Myocyte (in vitro differentiated cells): ENCODE results near the gene FNBP1. TPM values are rescaled to one million over a fixed set of nuclear protein-coding genes. Genes with fewer than 3 reads are reported as not detected.
"Not testable (repeated sequence)": the region's sequence is repeated elsewhere in the genome, so short reads cannot be mapped to it uniquely, and the experiment has no call there.

Experiments
- DNase-seq: peaks from one replicate; pipeline ENCODE4 v3.0.0-alpha.2; 2012; ENCODE audit warnings: low read depth
- total RNA-seq: library from RNA; depleted of rRNA; stranded (reverse); fragments of >200 nt; gene quantifications from 2 replicates; pipeline ENCODE4 v1.2.3, GENCODE V29; 2014

The FNBP1 gene
- total RNA-seq, 1 donor from 2014 or later: 25.3 TPM

- DNase-seq: no peak
Observed at GRCh38 chr9:130022566-130023143, 20.3 kb downstream of the FNBP1 start.

- DNase-seq: not testable (repeated sequence)
Observed at GRCh38 chr9:130021842-130022241, 21.1 kb downstream of the FNBP1 start.

GRCh38 chr9:130021123-130021522 lies 21.9 kb downstream of the FNBP1 start:
- DNase-seq: no peak

GRCh38 chr9:130020618-130021017 lies 22.4 kb downstream of the FNBP1 start:
- no peak for DNase-seq

GRCh38 chr9:130018265-130018664 lies 24.7 kb downstream of the FNBP1 start:
- DNase-seq: no peak

GRCh38 chr9:130017510-130017909 lies 25.5 kb downstream of the FNBP1 start:
- not testable (repeated sequence) for DNase-seq

GRCh38 chr9:130017076-130017475 lies 25.9 kb downstream of the FNBP1 start:
- DNase-seq: no peak

- no peak for DNase-seq
Observed at GRCh38 chr9:130015353-130016019, 27.5 kb downstream of the FNBP1 start.

- no peak for DNase-seq
Observed at GRCh38 chr9:130013326-130013725, 29.7 kb downstream of the FNBP1 start.

GRCh38 chr9:130010151-130010988 lies 32.6 kb downstream of the FNBP1 start:
- no peak for DNase-seq

- not testable (repeated sequence) for DNase-seq
Observed at GRCh38 chr9:130009546-130009945, 33.4 kb downstream of the FNBP1 start.

GRCh38 chr9:130008538-130008937 lies 34.5 kb downstream of the FNBP1 start:
- no peak for DNase-seq

- not testable (repeated sequence) for DNase-seq
Observed at GRCh38 chr9:130006952-130007351, 36.0 kb downstream of the FNBP1 start.

GRCh38 chr9:130003943-130004552 lies 38.9 kb downstream of the FNBP1 start:
- no peak for DNase-seq

- DNase-seq: no peak
Observed at GRCh38 chr9:130002320-130002719, 40.7 kb downstream of the FNBP1 start.

- DNase-seq: no peak
Observed at GRCh38 chr9:130001190-130001589, 41.8 kb downstream of the FNBP1 start.

- no peak for DNase-seq
Observed at GRCh38 chr9:129999141-129999510, 43.9 kb downstream of the FNBP1 start.

- DNase-seq: no peak
Observed at GRCh38 chr9:129998491-129999140, 44.4 kb downstream of the FNBP1 start.

- not testable (repeated sequence) for DNase-seq
Observed at GRCh38 chr9:129997706-129998105, 45.3 kb downstream of the FNBP1 start.

GRCh38 chr9:129996161-129996830 lies 46.7 kb downstream of the FNBP1 start:
- DNase-seq: no peak
